IMR-90 (cell line): ENCODE data around the gene EXOC6B.

Experiments used
- SMC3 ChIP-seq: fragments of 150-350 bp; IDR thresholded peaks from 2 replicates; pipeline ENCODE4 v1.6.1; 2016; ENCODE audit warnings: low read depth, mild to moderate bottlenecking, antibody characterized with exemption, low read length, moderate library complexity
- TF ChIP-seq, protein P1 (sequence below): conservative IDR thresholded peaks from 2 replicates; pipeline ENCODE4 v1.5.1; 2012; ENCODE audit warnings: mild to moderate bottlenecking, low read depth, low read length, improper control_type of control experiment

GRCh38 chr2:72727356-72727755, 98.5 kb downstream of the EXOC6B start:
- TF ChIP-seq SMC3, result no peak
- TF ChIP-seq, protein P1, sequence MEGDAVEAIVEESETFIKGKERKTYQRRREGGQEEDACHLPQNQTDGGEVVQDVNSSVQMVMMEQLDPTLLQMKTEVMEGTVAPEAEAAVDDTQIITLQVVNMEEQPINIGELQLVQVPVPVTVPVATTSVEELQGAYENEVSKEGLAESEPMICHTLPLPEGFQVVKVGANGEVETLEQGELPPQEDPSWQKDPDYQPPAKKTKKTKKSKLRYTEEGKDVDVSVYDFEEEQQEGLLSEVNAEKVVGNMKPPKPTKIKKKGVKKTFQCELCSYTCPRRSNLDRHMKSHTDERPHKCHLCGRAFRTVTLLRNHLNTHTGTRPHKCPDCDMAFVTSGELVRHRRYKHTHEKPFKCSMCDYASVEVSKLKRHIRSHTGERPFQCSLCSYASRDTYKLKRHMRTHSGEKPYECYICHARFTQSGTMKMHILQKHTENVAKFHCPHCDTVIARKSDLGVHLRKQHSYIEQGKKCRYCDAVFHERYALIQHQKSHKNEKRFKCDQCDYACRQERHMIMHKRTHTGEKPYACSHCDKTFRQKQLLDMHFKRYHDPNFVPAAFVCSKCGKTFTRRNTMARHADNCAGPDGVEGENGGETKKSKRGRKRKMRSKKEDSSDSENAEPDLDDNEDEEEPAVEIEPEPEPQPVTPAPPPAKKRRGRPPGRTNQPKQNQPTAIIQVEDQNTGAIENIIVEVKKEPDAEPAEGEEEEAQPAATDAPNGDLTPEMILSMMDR, result no peak
